CD4-positive, alpha-beta T cell treated with Interleukin-6 at 100 ng/mL for 8 hours (primary cell): Measurements from ENCODE around the gene PYROXD2.

Experiments used
- DNase-seq: peaks from one replicate; pipeline ENCODE4 v3.0.0-alpha.2; 2020; ENCODE audit warnings: mixed read lengths, low spot score

Gene PYROXD2

GRCh38 chr10:98414932-98415730 lies at the start of gene PYROXD2:
Gene PYROXD2, minus strand, starts transcription at chr10:98415182. Its CDS starts 47 bp downstream, at chr10:98415135.
- peak; percentile 79 for DNase-seq

- DNase-seq = no peak
These were observed 49.2 kb upstream of the PYROXD2 start for GRCh38 chr10:98463976-98464754.

GRCh38 chr10:98463016-98463415 lies 48.0 kb upstream of the PYROXD2 start:
- no peak for DNase-seq

GRCh38 chr10:98461500-98461842 lies 46.5 kb upstream of the PYROXD2 start:
- DNase-seq = no peak

GRCh38 chr10:98460837-98461499 lies 46.0 kb upstream of the PYROXD2 start:
- no peak for DNase-seq

GRCh38 chr10:98458809-98459784 lies 44.1 kb upstream of the PYROXD2 start:
- no peak for DNase-seq

GRCh38 chr10:98457721-98458120 lies 42.7 kb upstream of the PYROXD2 start:
- no peak for DNase-seq

GRCh38 chr10:98456686-98457482 lies 41.9 kb upstream of the PYROXD2 start:
- DNase-seq = no peak

GRCh38 chr10:98456043-98456570 lies 41.1 kb upstream of the PYROXD2 start:
- DNase-seq = no peak

GRCh38 chr10:98453729-98454128 lies 38.7 kb upstream of the PYROXD2 start:
- DNase-seq = no peak

GRCh38 chr10:98450618-98451017 lies 35.6 kb upstream of the PYROXD2 start:
- no peak for DNase-seq

GRCh38 chr10:98449287-98449686 lies 34.3 kb upstream of the PYROXD2 start:
- DNase-seq = no peak

GRCh38 chr10:98446661-98447221 lies 31.8 kb upstream of the PYROXD2 start, which contains the start of gene HPS1:
Gene HPS1, minus strand, starts transcription at chr10:98446935. Its CDS starts 3,695 bp downstream, at chr10:98443240.
- peak; percentile 77 for DNase-seq

- no peak for DNase-seq
These were observed 31.2 kb upstream of the PYROXD2 start for GRCh38 chr10:98446151-98446660.

- no peak for DNase-seq
These were observed 30.3 kb upstream of the PYROXD2 start for GRCh38 chr10:98445200-98445812.

GRCh38 chr10:98444314-98445006 lies 29.5 kb upstream of the PYROXD2 start:
- DNase-seq = no peak

GRCh38 chr10:98438715-98439114 lies 23.7 kb upstream of the PYROXD2 start:
- DNase-seq = no peak

- no peak for DNase-seq
These were observed 21.7 kb upstream of the PYROXD2 start for GRCh38 chr10:98436704-98437103.

GRCh38 chr10:98435178-98435577 lies 20.2 kb upstream of the PYROXD2 start:
- no peak for DNase-seq
